Activated CD8-positive, alpha-beta memory T cell treated with anti-CD3 and anti-CD28 coated beads for 36 hours (primary cell): ENCODE measurements around the gene EXD3. TPM values are rescaled to one million over a fixed set of nuclear protein-coding genes. Genes with fewer than 3 reads are reported as not detected.

Experiments
- CTCF ChIA-PET: fragments of 350-600 bp; sonication (Branson Sonifier 250); formaldehyde crosslinking; loops from one replicate; lab custom pipeline; 2021; ENCODE audit warnings: antibody characterized with exemption; lab: Charles Lee
- POLR2A ChIA-PET: fragments of 350-600 bp; sonication (Branson Sonifier 250); formaldehyde crosslinking; loops from one replicate; lab custom pipeline; 2021; ENCODE audit warnings: antibody characterized with exemption; lab: Charles Lee
- total RNA-seq, 2 experiments: library from RNA; stranded (reverse); gene quantifications; one replicate each; pipeline ENCODE4 v1.2.3, GENCODE V29; 2021

EXD3 gene
- total RNA-seq, 2 experiments from 2014 or later, result 3.4 to 3.7 TPM

DNA sequence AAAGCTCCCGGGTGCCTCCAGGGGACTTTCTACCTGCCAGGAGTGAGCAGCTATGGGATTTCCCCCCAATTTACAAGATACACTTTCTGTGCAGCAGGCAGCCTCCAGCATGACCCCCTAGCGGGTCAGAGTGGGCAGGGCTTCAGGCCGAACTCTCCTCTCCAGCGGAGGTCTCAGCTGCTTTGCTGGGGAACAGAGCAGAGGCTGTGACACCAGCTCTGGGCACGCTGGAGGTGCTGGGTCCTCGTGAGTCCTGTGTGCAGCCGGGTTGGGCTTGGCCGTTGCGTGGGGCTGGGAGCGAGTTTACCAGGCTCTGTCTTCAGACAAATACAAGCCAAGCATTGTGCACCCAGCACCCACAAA is 123.8 kb downstream of the EXD3 start:
- ChIA-PET CTCF (interaction anchor here (1.3 kb wide), 1 partner anchor 63 kb away, joined by 3 read pairs; no protein-coding TSS in a partner anchor), POLR2A (no interaction called here)

DNA sequence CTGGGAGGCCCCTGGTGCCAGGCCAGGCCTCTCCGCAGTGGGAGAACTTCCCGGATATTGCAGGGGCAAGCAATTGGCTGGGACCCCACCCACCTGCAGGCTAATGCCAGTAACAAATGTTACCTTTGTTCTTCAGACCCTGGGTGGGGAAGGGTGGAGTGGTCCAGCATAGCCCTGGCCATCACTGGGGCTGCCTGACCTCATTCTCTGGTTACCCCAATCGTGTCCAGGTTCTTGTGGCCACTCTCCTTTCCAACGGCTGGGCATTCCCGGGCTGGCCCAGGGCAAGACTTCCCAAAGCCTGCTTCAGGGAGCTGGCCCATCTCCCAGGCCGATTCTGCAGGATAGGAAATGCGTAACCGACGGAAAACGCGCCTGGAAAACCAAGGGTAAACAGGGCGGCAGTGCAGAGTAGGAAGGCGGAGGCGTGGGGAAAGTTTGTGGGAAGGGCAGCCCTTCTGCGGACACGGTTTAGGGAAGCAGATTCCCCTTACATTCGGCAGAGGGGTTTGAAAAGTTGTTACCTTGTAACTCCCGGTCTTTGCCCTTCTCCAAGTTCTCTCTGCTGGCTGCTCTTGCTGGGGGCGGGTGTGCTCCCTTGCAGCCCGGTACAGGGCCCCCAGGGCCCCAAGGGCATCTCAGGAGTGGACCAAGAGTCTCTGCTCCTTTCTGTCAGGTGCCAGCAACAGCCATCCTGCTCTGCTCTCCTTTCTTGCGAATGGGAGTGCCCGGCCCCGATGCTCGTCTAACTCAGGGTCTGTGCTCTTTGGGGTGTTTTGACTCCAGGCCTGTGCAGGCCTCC is 124.4 kb downstream of the EXD3 start:
- ChIA-PET POLR2A (no interaction called here), CTCF (interaction anchor here (1.3 kb wide), 1 partner anchor 62 kb away, joined by 3 read pairs; no protein-coding TSS in a partner anchor)

DNA sequence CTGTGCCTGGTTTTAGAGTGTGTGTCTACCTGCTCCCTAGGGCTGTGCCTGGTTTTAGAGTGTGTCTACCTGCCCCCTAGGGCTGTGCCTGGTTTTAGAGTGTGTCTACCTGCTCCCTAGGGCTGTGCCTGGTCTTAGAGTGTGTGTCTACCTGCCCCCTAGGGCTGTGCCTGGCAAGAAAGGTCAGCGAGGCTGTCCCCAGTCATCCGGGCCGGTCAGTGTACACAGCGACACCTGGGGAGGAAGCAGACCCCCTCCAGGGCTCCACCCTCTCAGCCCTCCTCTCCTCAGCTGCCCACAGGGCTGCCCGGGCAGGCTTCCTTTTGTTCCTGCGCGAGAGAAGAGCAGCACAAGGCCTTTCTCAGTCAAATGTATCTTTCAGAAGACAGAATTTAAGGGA is 125.0 kb downstream of the EXD3 start:
- ChIA-PET POLR2A (no interaction called here), CTCF (interaction anchor here (1.3 to 1.6 kb wide), 2 partner anchors 61 to 110 kb away, joined by 3 to 4 read pairs; no protein-coding TSS in a partner anchor)

DNA sequence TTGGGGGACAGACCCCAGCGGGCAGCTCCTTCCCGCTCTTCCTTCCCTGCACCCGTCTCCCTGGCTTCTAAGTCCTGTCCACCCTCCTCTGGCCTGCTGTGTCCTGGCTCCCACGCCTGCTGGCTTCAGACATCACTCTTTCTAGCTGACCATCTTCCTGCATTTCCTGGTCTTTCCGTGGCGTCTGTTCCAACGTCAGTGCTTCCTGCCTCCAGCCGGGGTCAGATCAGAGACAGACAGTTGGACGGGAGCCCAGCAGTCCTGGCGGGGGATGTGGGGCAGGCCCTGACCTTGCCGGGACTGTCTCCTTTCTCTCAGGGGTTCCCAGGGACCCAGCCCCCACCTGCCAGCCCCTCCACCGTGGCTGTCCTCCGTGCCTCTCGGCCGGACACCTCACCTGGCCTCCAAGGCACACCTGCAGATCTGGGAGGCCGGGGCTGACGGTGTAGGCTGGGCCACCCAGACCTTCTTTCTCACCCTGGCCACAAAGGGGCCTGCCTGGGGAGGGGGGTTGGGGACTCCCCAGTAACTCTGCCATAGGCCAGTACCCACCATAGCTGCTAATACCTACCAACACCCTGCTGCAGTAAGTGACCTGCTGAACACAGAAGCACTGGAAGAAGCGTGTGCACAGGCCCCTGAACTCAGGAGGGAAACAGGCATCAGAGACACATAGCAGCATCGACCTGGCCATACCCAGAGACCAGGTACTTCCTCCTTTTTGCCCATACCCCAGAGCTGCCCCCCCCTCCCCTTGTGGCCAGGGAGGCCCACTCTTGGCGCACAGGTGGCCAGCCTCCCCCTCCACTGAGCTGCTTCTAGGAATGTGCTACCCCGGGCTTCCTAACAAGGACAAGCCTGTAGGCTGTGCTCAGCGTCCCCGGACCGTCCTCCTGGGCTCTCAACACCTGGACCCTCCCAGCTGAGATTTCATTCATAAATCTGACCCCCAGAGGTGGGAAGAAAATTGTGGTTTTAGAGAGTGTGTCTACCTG is 126.0 kb downstream of the EXD3 start:
- CTCF ChIA-PET, result interaction anchor here (0.9 to 1.6 kb wide), 2 partner anchors 28 to 111 kb away, joined by 3 to 4 read pairs; no protein-coding TSS in a partner anchor
- POLR2A ChIA-PET, result interaction anchor here (0.6 kb wide), 1 partner anchor 13 kb away, joined by 5 read pairs; no protein-coding TSS in a partner anchor

DNA sequence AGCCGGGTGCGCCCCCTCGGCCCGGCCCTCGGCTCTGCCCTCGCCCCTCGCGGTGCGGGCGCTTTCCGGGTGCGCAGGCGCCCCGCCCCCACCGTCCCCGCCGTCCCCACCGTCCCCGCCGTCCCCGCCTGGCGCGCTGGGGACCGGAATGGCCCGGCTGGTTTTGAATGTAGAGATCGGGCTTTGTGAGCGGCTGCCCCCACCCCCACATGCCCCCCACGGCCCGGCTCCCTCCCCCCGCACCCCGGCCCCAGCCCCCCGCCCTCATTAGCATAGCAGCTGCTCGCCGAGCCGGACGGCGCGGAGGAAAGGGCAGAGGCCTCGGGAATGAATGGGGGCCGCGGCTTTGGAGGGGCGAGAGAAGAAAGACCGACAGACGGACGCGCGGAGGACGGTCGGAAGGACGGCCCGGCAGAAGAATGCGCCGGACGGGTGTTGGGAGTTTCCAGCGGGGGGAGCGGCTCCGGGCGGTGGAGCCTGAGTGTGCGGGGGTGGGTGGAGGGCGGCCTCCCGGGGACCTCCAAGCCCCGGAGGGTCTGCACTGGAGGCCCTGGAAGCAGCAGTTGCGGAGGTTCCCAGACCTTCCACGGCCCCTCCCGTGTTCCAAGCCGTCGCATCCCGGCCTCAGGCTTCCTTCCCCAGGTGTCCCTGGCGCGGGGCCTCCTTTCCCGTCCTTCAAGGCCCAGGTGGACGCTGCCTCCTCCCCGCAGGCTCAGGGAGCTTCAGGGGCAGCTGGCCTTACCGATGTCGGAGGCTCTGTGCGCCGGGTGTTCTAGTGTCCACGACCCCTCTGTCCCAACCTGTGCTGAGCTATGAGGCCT is 126.9 kb downstream of the EXD3 start:
- POLR2A ChIA-PET, result interaction anchor here (0.6 kb wide), 1 partner anchor 119 kb away, joined by 8 read pairs; no protein-coding TSS in a partner anchor
- CTCF ChIA-PET, result interaction anchor here (0.9 kb wide), 1 partner anchor 28 kb away, joined by 3 read pairs; no protein-coding TSS in a partner anchor

DNA sequence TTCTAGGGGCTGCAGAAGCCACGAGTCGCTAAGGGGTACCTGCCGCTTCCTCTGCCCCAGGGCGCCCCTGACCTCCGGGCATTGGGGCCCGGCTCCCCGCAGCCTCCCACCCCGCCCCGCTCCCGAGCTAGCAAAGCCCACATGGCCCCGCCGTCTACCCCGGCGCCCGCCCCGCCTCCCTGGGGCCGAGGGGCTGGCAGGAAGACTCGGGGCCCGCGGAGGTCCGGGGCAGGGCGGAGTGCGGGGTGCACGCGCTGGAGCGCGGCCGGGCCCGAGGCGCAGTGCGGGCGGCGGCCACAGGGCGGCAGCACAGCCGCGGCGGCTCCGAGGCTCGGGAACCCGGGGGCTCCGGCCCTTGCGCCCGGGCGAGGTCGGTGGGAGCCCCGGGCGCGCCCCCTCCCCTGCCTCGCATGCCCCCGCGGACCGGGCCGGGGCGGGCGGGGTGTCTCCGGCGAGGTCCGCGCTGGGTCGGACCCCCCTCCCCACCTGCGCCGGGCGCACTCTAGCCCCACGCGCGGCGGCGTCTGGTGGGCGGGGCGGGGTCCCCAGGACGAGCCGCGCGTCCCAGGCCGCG is 127.6 kb downstream of the EXD3 start:
- ChIA-PET CTCF (no interaction called here), POLR2A (interaction anchor here (0.6 kb wide), 1 partner anchor 120 kb away, joined by 8 read pairs; no protein-coding TSS in a partner anchor)

DNA sequence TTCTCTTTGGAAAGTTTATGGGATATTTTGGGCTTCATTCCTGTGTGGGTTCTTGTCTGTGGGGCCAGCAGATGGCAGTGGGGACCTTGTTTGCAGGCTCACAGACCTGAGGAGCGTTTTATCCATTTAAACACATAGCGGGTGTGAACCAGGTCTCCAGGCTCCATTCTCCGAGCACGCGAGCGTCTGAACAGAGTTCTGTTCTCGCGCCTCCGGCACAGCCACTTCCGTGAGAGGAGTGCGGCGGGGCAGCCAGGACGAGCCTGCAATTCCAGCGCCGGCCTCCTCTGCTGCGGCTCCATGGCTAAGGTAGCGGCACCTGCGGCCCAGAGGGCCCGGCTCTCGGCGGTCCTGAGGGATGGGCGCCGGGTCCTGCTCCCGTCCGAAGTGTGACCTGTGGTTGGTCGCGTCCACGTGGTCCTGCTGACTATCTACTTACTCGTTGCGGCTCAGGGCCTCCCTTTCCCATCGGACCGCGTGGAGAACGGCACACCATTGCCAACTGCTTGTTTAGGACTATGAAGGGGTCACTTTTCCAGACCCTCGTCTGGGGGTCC is 128.2 kb downstream of the EXD3 start:
- POLR2A ChIA-PET, result no interaction called here
- CTCF ChIA-PET, result no interaction called here

DNA sequence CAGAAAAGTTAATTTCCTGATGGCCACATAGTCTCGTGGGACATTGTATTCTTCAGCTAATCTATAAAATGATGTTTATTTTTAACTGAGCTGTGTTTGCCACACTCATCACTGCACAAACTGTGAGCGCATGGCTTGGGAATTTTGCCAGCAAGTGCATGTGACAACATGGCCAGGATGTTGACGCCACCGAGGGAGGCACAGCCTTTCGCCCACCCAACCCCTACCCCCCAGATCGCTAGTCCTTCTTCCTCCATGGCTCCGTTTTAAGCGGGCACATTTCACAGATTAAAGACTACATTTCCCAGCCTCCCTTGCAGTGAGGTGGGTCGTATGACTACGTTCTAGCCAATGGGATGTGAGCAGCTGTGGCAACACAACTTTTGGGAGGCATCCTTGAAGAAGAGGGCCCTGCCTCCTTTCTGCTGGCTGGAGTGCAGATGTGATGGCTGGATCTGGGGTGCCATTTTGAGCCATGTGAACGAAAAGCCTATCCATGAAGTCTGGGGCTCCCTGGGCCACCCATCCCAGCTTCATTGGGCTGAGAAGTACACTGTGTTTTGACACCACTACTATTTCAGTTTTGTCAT is 128.8 kb downstream of the EXD3 start:
- ChIA-PET CTCF (interaction anchor here (1.2 kb wide), 1 partner anchor 39 kb away, joined by 3 read pairs; the partner anchor contains the start of gene NELFB), POLR2A (no interaction called here)

DNA sequence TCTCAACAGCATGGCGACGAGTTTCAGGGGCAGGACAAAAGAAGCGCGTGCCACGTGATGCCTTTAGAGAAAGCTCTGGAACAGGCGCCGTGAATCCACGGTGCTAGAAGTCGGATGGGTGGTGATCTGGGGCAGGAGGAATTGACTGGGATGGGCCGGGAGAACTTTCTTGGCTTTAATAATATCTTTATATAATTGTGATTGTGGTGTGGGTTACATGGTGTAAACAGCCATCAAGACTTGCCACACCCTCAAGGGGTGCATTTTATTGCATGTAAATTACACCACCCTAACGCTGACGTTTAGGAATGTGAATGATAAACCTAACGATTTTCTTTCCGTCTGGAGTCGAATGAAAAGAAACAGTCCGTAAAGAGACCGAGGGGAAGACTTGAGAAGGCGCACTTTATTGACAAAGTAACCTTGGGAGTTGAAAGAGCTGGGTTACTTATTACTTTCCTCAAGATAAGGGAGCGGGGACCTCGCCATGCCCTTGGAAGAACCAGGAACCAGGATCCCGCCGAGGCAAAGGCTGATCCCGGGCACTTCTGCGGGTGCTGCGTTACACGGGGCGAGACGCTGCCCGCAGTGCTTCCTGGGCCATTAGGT is 129.4 kb downstream of the EXD3 start:
- POLR2A ChIA-PET, result no interaction called here
- CTCF ChIA-PET, result interaction anchor here (0.7 to 1.2 kb wide), 2 partner anchors 39 to 151 kb away, joined by 3 read pairs; partner anchors contain the start of gene NELFB

DNA sequence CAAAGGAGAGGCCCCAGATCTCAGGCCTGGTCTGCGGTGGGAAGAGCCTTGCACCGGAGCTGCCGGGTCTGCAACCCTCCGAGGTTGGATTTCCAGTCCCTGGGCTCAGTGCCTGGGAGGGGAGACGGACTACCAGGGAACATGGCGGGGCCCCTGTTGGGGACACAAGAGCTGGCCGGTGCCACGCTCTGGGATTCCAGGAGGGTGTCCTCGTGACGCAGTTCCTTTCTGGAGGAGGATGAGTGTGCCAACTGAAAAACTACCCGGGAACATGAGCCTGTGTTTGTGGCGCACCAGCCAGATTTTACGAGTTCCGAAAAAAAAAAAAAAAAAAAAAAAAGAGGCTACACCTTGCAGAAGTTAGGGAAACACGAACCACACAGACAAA is 129.9 kb downstream of the EXD3 start:
- POLR2A ChIA-PET, result interaction anchor here (0.7 kb wide), 1 partner anchor 259 kb away, joined by 10 read pairs; no protein-coding TSS in a partner anchor
- CTCF ChIA-PET, result interaction anchor here (0.7 to 1.2 kb wide), 3 partner anchors 38 to 152 kb away, joined by 3 to 4 read pairs (median 3); partner anchors contain the start of gene NELFB

DNA sequence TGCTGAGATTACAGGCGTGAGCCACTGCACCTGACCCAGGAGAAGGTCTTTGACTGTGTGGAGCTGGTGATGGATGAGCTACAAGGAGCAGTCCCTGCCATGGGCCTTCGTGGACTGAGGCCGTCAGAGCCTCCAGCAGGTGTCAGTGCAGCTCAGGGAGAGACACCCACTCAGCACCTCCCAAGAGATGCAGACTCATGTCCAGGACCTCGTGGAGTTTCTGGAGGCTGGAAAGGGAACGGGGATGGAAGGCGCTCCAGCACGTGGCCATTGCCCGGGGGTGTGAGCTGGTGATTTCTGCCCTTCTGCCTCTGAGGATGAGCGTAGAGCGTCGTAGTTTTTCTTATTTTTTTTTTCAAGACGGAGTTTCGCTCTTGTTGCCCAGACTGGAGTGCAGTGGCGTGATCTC is 136.0 kb downstream of the EXD3 start:
- ChIA-PET POLR2A (interaction anchor here (0.6 kb wide), 1 partner anchor 29 kb away, joined by 7 read pairs; no protein-coding TSS in a partner anchor), CTCF (interaction anchor here (1.2 kb wide), 1 partner anchor 10 kb away, joined by 4 read pairs; the partner anchor contains the start of gene TOR4A)

DNA sequence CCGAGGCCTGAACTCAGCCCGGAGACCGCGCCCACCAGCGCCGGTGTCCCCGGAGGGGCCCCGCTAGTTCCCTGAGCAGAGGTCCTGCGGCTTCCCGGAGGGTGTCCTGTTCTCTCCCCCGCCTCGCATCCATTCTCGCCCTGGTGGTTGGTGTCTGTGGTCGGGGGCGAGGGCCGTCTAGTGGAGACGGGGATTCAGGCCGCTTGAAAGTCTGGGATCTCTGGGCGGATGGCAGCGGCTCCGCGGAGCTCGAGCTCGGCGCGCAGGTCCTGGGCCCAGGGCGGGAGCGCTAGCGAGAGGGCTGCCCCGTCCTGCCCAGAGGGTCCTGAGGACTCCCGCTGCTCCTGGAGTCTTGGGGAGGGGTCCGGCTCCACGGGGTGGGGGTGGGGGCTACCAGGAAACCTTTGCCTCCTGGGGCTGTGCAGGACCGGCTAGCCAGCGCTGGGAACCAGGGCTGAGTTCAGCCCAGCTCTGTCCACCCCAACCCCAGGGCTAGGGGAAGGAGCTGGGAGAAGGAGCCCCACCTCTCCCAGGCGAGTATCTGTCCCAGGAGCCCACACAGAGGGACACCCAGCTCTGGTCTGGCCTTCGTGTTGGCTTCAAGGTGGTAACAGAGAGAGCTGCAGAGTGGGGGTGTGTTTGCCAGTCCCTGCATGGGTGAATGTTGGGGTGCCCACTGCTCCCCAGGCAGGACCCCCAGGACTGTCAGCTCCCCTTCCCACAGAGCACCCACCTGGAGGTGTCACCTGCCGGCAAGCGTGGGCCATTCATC is 141.4 kb downstream of the EXD3 start:
- CTCF ChIA-PET, result interaction anchor here (0.6 kb wide), 1 partner anchor 17 kb away, joined by 6 read pairs; no protein-coding TSS in a partner anchor
- POLR2A ChIA-PET, result no interaction called here

DNA sequence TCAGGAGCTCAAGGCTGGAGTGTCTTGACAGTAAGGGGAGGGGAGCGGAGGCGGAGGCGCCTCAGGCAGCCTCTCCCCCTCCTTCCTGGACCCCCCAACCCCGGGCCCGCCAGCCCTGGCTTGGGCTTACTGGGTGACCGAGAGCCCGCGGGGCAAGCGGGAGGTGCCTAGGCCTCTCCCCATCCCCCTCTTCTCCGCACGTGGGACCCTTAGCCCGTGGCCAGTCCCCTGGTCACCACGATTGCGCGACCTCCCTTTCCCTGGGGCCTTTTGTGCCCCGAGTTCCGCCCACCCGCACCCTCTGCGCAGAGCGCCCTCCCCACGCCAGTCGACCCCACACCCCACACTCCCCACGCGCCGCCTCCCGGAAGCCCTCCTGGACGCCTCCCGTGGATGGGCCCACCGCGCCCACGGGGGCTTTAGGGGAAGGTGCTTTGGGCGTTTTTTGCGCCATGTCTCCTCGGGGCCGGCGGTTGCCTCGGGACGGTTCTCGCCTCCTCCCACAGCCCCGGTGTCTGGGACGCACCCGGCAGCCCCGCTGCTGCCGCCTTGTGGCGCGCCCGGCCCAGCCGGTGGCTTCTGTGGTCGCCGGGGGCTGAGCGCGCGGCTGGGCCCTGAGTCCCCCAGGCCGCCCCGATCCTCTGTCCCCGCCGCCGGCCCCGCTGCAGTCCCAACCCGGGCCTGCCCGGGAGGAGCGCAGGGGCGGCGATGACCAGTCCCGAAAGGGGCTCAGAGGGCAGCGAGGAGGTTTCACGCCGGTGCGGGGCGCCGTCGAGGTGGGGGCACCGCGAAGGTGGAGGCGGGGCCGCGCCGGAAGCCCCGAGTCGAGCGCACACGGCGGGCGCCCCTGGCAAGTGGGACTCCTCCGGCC is 142.3 kb downstream of the EXD3 start:
- CTCF ChIA-PET, result interaction anchor here (0.6 kb wide), 2 partner anchors 10 to 16 kb away, joined by 5 to 6 read pairs; no protein-coding TSS in a partner anchor
- POLR2A ChIA-PET, result no interaction called here

DNA sequence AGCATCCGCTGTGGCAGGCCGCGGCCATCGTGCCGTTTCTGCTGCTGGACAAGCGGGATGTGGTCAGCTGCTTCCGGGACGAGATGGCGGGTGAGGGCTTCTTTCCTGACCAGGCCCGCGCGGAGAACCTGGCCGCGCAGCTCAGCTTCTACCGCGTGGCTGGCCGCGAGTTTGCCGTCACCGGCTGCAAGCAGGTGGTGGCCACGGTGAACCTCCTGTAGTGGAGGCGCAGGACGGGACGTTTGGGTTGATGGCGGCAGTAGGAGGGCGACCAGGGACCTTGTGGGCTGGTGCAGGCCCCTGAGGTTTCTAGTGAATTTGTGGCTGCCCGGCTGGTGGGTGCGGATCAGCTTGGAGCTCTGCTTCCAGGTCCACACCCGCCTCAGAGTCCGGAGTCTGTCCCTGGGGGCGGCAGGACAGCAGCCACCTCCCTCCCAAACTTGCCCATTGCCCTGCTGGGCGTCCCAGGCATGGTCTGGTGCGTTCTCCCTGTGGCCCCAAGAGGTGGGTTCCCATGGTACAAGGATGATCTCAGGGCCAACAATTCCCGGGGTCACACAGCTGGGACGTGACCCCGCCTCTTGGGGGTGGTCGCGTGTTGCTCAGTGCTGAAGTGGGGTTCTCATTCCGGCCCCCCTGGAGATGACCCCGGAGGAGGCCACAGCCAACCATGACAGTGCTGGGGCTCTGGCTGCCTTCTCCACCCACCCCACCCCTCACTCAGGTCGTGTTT is 143.1 kb downstream of the EXD3 start:
- POLR2A ChIA-PET, result no interaction called here
- CTCF ChIA-PET, result interaction anchor here (0.5 to 0.6 kb wide), 2 partner anchors 11 to 194 kb away, joined by 3 to 5 read pairs; no protein-coding TSS in a partner anchor
